Neural cell (in vitro differentiated cells): ENCODE data around the gene TIAM2. TPM values are rescaled to one million over a fixed set of nuclear protein-coding genes. Genes with fewer than 3 reads are reported as not detected.

Source experiments
- H2AFZ ChIP-seq: fragments of 200-600, 300-800 bp; sonication (generic), shearing (Covaris generic); 2 replicates; pipeline ENCODE4 v1.6.0; 2014; ENCODE audit warnings: low read depth, mild to moderate bottlenecking, antibody characterized with exemption, low read length, moderate library complexity
- H3F3A ChIP-seq: fragments of 200-600 bp; shearing (Covaris generic); 2 replicates; pipeline ENCODE4 v1.6.1; 2016; ENCODE audit warnings: mild to moderate bottlenecking, moderate library complexity, mixed read lengths, antibody characterized with exemption, low read length; ENCODE audit not compliant: insufficient read depth, poor library complexity, severe bottlenecking
- H3K27ac ChIP-seq: fragments of 200-600, 300-800 bp; sonication (generic), shearing (Covaris generic); 2 replicates; pipeline ENCODE4 v1.5.1; 2014; ENCODE audit warnings: mild to moderate bottlenecking, low read length, moderate library complexity
- H3K27me3 ChIP-seq: fragments of 300-800, 200-600 bp; sonication (generic), shearing (Covaris generic); 2 replicates; pipeline ENCODE4 v1.6.0; 2014; ENCODE audit warnings: mild to moderate bottlenecking, low read depth, low read length, moderate library complexity; ENCODE audit not compliant: insufficient read depth
- H3K36me3 ChIP-seq: fragments of 300-800, 200-600 bp; sonication (generic), shearing (Covaris generic); 2 replicates; pipeline ENCODE4 v1.5.1; 2014; ENCODE audit warnings: mild to moderate bottlenecking, antibody characterized with exemption, low read length, moderate library complexity; ENCODE audit not compliant: insufficient read depth
- H3K4me2 ChIP-seq: fragments of 300-800, 200-600 bp; sonication (generic), shearing (Covaris generic); 2 replicates; pipeline ENCODE4 v1.6.0; 2014; ENCODE audit warnings: mild to moderate bottlenecking, low read length
- H3K4me3 ChIP-seq: fragments of 300-800, 200-600 bp; sonication (generic), shearing (Covaris generic); 2 replicates; pipeline ENCODE4 v1.5.1; 2014; ENCODE audit warnings: mild to moderate bottlenecking, low read length, moderate library complexity
- H3K79me2 ChIP-seq: fragments of 200-600 bp; shearing (Covaris generic); replicated peaks from 2 replicates; pipeline ENCODE4 v1.6.0; 2014; ENCODE audit warnings: mild to moderate bottlenecking, low read length, moderate library complexity; ENCODE audit not compliant: insufficient read depth
- H3K9ac ChIP-seq: fragments of 300-800, 200-600 bp; sonication (generic), shearing (Covaris generic); 2 replicates; pipeline ENCODE4 v1.6.1; 2016; ENCODE audit warnings: mild to moderate bottlenecking, low read length, mixed read lengths
- H3K9me2 ChIP-seq: fragments of 200-600 bp; shearing (Covaris generic); 2 replicates; pipeline ENCODE4 v1.6.1; 2016; ENCODE audit warnings: mild to moderate bottlenecking, low read length, mixed read lengths; ENCODE audit not compliant: insufficient read depth
- H3K9me3 ChIP-seq: fragments of 200-600, 300-800 bp; sonication (generic), shearing (Covaris generic); 2 replicates; pipeline ENCODE4 v1.6.1; 2016; ENCODE audit warnings: mild to moderate bottlenecking, mixed run types, low read length, moderate library complexity, mixed read lengths
- H4K20me1 ChIP-seq: fragments of 200-600 bp; shearing (Covaris generic); 2 replicates; pipeline ENCODE4 v1.6.1; 2016; ENCODE audit warnings: mild to moderate bottlenecking, mixed run types; ENCODE audit not compliant: insufficient read depth
- EP300 ChIP-seq: fragments of 450-650 bp; conservative IDR thresholded peaks from 2 replicates; pipeline ENCODE4 v1.6.1; 2014; ENCODE audit warnings: antibody characterized with exemption, mild to moderate bottlenecking, moderate library complexity; ENCODE audit not compliant: poor library complexity, severe bottlenecking
- EZH2 ChIP-seq: fragments of 200-600, 300-800 bp; shearing (Covaris generic), sonication (generic); IDR thresholded peaks from 2 replicates; pipeline ENCODE4 v1.6.1; 2014; ENCODE audit warnings: antibody characterized with exemption, low read length, borderline replicate concordance, mild to moderate bottlenecking; ENCODE audit not compliant: insufficient read depth, poor library complexity, severe bottlenecking
- MXI1 ChIP-seq: fragments of 450-650 bp; conservative IDR thresholded peaks from 2 replicates; pipeline ENCODE4 v1.6.1; 2014; ENCODE audit warnings: antibody characterized with exemption, mild to moderate bottlenecking; ENCODE audit not compliant: poor library complexity, severe bottlenecking
- POLR2AphosphoS5 ChIP-seq: IDR thresholded peaks from 2 replicates; pipeline ENCODE4 v1.6.1; 2012
- RAD21 ChIP-seq: fragments of 450-650 bp; conservative IDR thresholded peaks from 2 replicates; pipeline ENCODE4 v1.6.1; 2014; ENCODE audit warnings: antibody characterized with exemption, mild to moderate bottlenecking, moderate library complexity
- SMC3 ChIP-seq: fragments of 450-650 bp; conservative IDR thresholded peaks from 2 replicates; pipeline ENCODE4 v1.6.1; 2014; ENCODE audit warnings: antibody characterized with exemption, mild to moderate bottlenecking, moderate library complexity; ENCODE audit not compliant: poor library complexity
- TAF1 ChIP-seq: IDR thresholded peaks from 2 replicates; pipeline ENCODE4 v1.6.1; 2012; ENCODE audit warnings: low read depth
- polyA plus RNA-seq: library from polyadenylated mRNA; depleted of rRNA; stranded (reverse); fragments of >200 nt; gene quantifications from 2 replicates; pipeline ENCODE4 v1.2.3, GENCODE V29; 2014
- TF ChIP-seq, protein P1 (sequence below): IDR thresholded peaks from 2 replicates; pipeline ENCODE4 v1.6.1; 2012; ENCODE audit warnings: borderline replicate concordance
- TF ChIP-seq, protein P2 (sequence below): fragments of 450-650 bp; IDR thresholded peaks from 2 replicates; pipeline ENCODE4 v1.5.1; 2014; ENCODE audit warnings: antibody characterized with exemption, mild to moderate bottlenecking, moderate library complexity; ENCODE audit not compliant: poor library complexity, severe bottlenecking

The TIAM2 gene
- polyA plus RNA-seq, 1 donor from 2014 or later, result 73.3 TPM

DNA sequence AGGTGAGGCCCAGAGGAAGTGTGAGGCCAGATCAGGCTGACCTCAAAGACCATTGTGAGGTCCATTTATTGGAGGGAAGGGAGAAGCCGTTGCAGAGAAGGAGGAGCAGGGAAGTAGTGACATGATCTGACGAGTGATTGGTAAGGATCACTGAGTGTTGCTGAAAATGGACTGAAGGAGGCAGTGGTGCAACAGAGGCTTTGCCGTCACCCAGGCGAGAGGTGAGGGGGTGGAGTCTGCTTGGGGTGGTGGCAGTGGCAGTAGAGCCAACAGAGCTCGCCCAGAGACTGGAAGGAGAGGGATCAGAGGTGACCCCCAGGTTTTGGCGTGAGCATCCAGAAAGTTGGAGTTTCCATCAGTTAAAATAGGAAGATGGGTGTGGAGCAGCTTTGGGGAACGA lies 200.8 kb downstream of the TIAM2 start:
- no peaks in the 10 kb centered on the region for H3K27me3 ChIP-seq
- no peak overlapping the region for H3K9ac ChIP-seq
- TF ChIP-seq, protein P1, sequence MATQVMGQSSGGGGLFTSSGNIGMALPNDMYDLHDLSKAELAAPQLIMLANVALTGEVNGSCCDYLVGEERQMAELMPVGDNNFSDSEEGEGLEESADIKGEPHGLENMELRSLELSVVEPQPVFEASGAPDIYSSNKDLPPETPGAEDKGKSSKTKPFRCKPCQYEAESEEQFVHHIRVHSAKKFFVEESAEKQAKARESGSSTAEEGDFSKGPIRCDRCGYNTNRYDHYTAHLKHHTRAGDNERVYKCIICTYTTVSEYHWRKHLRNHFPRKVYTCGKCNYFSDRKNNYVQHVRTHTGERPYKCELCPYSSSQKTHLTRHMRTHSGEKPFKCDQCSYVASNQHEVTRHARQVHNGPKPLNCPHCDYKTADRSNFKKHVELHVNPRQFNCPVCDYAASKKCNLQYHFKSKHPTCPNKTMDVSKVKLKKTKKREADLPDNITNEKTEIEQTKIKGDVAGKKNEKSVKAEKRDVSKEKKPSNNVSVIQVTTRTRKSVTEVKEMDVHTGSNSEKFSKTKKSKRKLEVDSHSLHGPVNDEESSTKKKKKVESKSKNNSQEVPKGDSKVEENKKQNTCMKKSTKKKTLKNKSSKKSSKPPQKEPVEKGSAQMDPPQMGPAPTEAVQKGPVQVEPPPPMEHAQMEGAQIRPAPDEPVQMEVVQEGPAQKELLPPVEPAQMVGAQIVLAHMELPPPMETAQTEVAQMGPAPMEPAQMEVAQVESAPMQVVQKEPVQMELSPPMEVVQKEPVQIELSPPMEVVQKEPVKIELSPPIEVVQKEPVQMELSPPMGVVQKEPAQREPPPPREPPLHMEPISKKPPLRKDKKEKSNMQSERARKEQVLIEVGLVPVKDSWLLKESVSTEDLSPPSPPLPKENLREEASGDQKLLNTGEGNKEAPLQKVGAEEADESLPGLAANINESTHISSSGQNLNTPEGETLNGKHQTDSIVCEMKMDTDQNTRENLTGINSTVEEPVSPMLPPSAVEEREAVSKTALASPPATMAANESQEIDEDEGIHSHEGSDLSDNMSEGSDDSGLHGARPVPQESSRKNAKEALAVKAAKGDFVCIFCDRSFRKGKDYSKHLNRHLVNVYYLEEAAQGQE, result no peak
- TF ChIP-seq, protein P2, sequence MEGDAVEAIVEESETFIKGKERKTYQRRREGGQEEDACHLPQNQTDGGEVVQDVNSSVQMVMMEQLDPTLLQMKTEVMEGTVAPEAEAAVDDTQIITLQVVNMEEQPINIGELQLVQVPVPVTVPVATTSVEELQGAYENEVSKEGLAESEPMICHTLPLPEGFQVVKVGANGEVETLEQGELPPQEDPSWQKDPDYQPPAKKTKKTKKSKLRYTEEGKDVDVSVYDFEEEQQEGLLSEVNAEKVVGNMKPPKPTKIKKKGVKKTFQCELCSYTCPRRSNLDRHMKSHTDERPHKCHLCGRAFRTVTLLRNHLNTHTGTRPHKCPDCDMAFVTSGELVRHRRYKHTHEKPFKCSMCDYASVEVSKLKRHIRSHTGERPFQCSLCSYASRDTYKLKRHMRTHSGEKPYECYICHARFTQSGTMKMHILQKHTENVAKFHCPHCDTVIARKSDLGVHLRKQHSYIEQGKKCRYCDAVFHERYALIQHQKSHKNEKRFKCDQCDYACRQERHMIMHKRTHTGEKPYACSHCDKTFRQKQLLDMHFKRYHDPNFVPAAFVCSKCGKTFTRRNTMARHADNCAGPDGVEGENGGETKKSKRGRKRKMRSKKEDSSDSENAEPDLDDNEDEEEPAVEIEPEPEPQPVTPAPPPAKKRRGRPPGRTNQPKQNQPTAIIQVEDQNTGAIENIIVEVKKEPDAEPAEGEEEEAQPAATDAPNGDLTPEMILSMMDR, result no peak
- TF ChIP-seq EP300, result no peak
- no peak for TF ChIP-seq TAF1
- no peak for TF ChIP-seq MXI1
- TF ChIP-seq POLR2AphosphoS5, result no peak
- no peak for TF ChIP-seq RAD21
- no peak for TF ChIP-seq EZH2
- no peak for TF ChIP-seq SMC3
- no peaks in the 10 kb centered on the region for H3F3A ChIP-seq
- H3K9me2 ChIP-seq, result no peaks in the 10 kb centered on the region
- H3K36me3 ChIP-seq, result no peaks in the 10 kb centered on the region
- no peak overlapping the region for H2AFZ ChIP-seq
- no peaks in the 10 kb centered on the region for H3K79me2 ChIP-seq
- H3K9me3 ChIP-seq, result no peaks in the 10 kb centered on the region
- H3K4me3 ChIP-seq, result no peak overlapping the region
- no peak overlapping the region for H3K27ac ChIP-seq
- H4K20me1 ChIP-seq, result no peaks in the 10 kb centered on the region
- H3K4me2 ChIP-seq, result no peak overlapping the region

DNA sequence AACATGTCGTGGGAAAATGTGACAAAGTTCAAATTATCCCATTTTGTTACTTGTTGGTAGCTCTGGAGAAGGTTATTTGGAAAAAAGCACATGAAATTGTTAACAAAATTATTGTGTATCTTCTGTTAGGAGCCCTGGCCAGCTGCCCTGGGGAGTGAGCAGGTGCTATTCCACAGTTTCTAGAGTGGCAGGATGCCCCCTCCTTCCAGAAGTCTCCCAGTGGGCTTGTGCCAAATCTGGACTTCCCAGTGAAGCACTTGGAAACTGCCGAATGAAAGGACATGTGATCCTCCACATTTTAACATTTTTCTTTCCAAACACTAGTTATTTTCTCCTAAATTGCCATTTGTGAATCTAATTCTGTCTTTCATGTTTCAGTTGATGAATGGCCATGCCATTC lies 201.8 kb downstream of the TIAM2 start:
- Histone ChIP-seq H3K27ac (no peak overlapping the region), H3K4me2 (no peak overlapping the region), H3K27me3 (no peaks in the 10 kb centered on the region), H3F3A (no peaks in the 10 kb centered on the region), H2AFZ (no peak overlapping the region), H4K20me1 (no peaks in the 10 kb centered on the region), H3K9me2 (no peaks in the 10 kb centered on the region), H3K36me3 (no peaks in the 10 kb centered on the region), H3K4me3 (no peak overlapping the region), H3K79me2 (no peaks in the 10 kb centered on the region), H3K9ac (no peak overlapping the region), H3K9me3 (no peaks in the 10 kb centered on the region)
- TF ChIP-seq TAF1 (no peak), EZH2 (no peak), MXI1 (no peak), EP300 (no peak), SMC3 (no peak), POLR2AphosphoS5 (no peak), RAD21 (no peak)
- TF ChIP-seq, protein P2, result no peak
- TF ChIP-seq, protein P1, result no peak
